Epithelial cell of esophagus (primary cell): Measurements from ENCODE around the gene KCND1.
A peak's percentile ranks its signal among the peaks of the same experiment; 100 is the strongest.

Experiments used
- DNase-seq: peaks from one replicate; pipeline ENCODE4 v3.0.0; 2010; ENCODE audit warnings: low read depth
- H3K4me3 ChIP-seq: 2 replicates; pipeline ENCODE4 v1.5.1; 2011; ENCODE audit warnings: mild to moderate bottlenecking, low read length, control low read depth
- TF ChIP-seq, protein P1 (sequence below): IDR thresholded peaks from 2 replicates; pipeline ENCODE4 v1.5.1; 2011; ENCODE audit warnings: low read depth, mild to moderate bottlenecking, low read length, control low read depth, inconsistent platforms; ENCODE audit not compliant: insufficient read depth; ENCODE audit errors: missing control alignments

Gene KCND1

DNA sequence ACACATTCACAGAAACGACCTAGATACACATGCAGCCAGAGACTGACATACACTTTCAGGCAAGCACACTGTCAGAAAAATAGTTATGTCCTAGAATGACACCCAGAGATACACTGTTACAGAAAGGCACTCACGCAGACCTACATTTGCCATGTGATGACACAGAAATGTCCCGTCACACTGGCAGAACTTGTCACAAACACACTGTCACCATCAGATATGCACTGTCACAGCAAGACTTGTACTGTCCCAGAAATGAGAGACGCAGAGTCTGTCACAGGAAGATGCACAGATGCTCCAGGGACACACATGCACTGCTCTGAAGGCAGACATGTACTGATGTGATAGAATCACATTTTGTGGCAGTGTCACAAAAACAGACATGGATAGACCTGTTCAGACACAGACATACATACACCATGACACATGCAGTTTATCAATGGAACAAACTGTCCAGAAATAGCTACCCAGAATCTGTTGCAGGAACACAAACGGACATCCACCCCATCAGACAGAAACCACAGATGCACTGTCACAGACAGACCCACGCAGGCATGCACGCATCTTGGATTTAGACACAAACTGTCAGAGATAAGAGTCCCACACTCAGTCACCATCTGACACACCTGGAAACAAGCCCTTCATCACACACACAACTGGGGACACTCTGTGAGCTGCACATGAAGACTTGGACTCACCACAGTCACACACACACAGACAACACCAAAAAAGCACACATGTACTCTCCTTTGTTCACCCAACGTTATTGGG, 51.5 kb downstream of the KCND1 start:
- DNase-seq: no peak
- TF ChIP-seq, protein P1, sequence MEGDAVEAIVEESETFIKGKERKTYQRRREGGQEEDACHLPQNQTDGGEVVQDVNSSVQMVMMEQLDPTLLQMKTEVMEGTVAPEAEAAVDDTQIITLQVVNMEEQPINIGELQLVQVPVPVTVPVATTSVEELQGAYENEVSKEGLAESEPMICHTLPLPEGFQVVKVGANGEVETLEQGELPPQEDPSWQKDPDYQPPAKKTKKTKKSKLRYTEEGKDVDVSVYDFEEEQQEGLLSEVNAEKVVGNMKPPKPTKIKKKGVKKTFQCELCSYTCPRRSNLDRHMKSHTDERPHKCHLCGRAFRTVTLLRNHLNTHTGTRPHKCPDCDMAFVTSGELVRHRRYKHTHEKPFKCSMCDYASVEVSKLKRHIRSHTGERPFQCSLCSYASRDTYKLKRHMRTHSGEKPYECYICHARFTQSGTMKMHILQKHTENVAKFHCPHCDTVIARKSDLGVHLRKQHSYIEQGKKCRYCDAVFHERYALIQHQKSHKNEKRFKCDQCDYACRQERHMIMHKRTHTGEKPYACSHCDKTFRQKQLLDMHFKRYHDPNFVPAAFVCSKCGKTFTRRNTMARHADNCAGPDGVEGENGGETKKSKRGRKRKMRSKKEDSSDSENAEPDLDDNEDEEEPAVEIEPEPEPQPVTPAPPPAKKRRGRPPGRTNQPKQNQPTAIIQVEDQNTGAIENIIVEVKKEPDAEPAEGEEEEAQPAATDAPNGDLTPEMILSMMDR: no peak
- H3K4me3 ChIP-seq: no peak overlapping the region

DNA sequence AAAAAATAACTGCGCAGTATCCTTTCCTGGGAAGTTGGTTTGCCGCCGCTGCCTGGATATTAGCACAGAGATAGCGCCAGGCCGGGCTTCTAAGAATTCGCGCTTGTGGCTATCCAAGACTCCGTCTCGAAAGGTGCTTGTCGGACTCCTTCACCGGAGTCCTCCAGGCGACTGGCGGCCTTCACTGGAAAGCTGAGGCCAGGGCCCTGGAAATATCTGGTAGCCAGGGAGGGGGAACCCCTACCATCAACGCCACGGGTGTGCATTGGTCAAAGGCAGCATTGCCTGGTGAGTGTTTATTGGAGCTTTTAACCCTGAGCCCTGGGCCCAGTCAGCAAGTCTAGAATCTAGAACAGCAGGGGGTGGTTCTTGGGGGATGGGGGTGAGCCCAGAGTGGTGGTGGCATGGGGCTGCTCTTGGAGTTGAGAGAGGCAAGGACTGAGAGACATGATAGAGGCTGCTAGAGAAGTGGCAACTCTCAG, 52.2 kb downstream of the KCND1 start:
- peak overlapping the region; percentile 61 for H3K4me3 ChIP-seq
- no peak for DNase-seq
- TF ChIP-seq, protein P1: no peak

DNA sequence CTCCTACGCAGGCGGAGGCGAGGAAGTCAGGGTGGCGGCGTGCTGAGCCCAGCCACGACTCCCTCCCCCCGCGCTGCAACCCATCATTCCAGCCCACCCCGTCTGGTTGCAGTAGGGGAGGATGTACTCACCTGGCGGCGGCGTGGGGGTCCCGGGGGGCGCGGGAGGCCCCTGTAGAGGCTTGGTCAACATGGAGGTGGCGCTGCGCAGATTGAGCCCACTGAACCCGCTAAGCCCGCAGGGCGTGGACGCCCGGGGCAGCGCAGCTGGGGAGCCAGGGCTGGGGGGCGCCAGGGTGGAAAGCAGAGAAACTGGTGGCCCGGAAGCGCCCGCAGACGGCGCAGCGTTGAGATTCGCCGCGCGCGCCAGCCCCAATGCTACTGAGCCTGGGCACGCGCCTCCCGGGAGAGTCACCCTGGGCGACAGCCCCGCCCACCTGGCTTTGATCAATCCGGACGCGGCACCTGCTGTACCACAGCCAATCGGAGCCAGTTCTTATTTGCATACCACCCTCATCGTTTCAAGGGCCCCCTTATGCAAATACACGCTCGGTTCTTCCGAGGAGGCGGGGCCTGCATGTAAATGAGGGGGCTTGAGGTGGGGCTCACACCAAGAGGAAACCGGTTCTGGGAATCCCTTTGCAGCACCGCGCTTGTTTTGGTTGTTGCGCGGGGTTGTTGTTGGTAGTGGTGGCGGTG, 52.9 kb downstream of the KCND1 start, which contains the start of gene PIM2:
TSS of gene PIM2 (minus strand) at position 382 of the 698 bp plus-strand sequence. CDS start at position 192, 190 bp downstream.
- TF ChIP-seq, protein P1: no peak
- peak within 1 kb of the TSS; percentile 61 for H3K4me3 ChIP-seq
- peak; percentile 92 for DNase-seq

DNA sequence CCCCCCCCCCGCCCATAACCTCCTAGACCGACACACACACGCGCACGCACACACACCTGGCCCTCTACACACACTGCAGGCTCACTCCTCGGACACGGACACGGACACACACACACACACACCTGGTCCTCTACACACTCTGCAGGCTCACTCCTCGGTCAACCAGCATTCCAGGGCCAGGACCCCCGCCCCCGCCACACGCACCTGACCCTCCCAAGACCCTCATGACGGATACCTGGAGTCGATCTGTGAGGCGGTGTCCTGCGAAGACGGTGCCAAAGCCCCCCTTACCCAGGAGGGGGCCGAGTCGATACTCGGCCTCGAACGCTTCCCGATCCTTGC, 53.4 kb downstream of the KCND1 start:
- peak overlapping the region; percentile 61 for H3K4me3 ChIP-seq
- DNase-seq: no peak
- TF ChIP-seq, protein P1: no peak

DNA sequence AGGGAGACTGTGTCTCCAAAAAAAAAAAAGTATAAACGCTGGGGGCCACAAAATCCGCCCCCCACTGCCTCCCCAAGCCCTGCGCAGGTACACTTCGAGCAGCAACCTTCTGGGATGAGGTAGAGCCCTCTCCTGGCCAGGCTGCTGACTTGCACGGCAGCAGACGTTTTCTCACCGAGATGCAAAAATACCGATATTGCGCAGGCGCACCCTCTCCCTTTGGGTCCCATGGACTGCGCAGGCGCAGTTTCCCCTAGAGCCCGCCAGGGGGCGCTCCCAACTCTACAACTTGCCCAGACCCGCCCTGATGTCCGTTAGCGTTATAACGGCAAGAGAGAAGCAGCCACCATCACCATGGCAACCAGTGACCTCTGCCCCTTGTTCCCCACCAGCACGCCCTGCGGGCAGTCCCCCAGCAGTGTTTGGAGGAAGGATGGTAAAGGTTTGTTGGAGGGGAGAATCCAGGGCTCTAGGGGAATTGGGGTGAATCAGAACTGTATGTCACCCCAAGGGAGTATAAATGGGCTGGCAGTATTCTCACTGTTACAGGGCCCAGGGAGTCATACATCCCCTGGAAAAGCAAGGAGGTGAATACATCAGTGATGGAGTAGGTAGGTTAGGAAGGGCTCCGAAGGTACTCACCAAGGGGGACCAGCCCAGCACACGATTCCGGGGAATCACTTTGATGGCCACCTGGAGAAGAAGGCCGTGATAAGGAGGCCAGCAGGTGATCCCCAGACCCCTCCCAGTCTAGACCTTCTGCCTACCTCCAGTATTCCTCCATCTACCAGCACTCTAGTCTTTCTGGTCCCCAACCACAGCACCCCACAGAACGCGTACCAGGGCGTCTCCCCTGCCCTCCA, 54.3 kb downstream of the KCND1 start:
- TF ChIP-seq, protein P1: peak; percentile 82
- H3K4me3 ChIP-seq: peak overlapping the region; percentile 61
- peak; percentile 87 for DNase-seq

DNA sequence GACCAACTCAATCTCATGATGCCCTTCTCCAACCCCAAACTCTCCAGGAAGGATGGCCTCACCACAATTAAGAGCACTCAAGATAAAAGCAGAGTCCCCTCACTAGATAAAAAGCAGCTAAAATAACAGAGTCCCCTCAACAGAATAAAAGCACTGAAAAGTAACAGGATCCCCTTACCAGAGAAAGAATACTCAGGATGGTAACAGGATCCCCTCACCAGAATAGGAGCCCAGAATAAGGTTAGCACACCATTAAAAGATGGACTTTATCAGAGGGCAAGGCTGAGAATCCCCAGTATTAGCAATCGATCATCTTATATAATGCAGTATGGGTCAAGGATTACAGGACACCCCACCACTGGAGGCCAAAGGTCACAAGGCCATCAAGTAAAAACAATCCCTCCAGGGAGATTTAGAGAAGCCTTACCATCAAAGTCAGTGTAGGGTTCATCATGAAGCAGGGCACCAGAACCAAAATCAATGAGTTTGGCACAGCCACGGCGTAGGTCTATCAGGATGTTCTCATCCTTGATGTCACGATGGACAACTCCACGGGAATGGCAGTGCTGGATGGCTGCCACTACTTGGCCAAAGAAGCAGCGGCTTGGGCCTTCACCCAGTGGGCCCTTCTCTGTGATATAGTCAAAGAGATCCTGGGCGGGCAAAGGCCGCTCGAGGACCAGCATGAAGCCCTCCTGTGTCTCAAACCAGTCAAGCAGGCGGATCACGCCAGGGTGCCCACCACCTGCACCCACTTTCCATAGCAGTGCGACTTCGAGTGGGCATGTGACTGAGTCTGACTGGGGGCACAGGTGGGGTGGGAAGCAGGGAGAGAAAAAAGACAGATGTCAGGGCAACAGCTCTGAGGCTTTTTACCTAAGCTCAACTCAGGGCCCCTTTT, 56.8 kb downstream of the KCND1 start:
- DNase-seq: no peak
- TF ChIP-seq, protein P1: no peak
- no peak overlapping the region for H3K4me3 ChIP-seq
